Endothelial cell of umbilical vein (primary cell): Measurements from ENCODE around the gene MYBBP1A. TPM values are rescaled to one million over a fixed set of nuclear protein-coding genes. Genes with fewer than 3 reads are reported as not detected.

Experiments used
- BruUV-seq: library from RNA; stranded (reverse); fragments of 400-500 nt; replicated peaks from 2 replicates; lab custom pipeline; 2021; lab: Mats Ljungman, UMichigan
- CTCF ChIA-PET: fragments of 300-600, 350-600 bp; sonication (Branson Sonifier 250); formaldehyde crosslinking; loops from one replicate; lab custom pipeline; 2021; ENCODE audit warnings: antibody characterized with exemption, inconsistent platforms; lab: Charles Lee
- POLR2A ChIA-PET: fragments of 300-600, 350-600 bp; sonication (Branson Sonifier 250); formaldehyde crosslinking; loops from one replicate; lab custom pipeline; 2021; ENCODE audit warnings: antibody characterized with exemption, inconsistent platforms; lab: Charles Lee
- DNase-seq: peaks from one replicate; pipeline ENCODE4 v3.0.0-alpha.2; 2011; ENCODE audit warnings: low read depth, low spot score
- FAIRE-seq: peaks from 2 replicates; lab custom pipeline; 2011; peaks lifted over from hg19 to GRCh38; lab: Jason Lieb, UNC
- H2AFZ ChIP-seq: 2 replicates; pipeline ENCODE4 v1.6.0; 2012; ENCODE audit warnings: low read depth, low read length, control low read depth, inconsistent platforms
- H3K27ac ChIP-seq: 2 replicates; pipeline ENCODE4 v1.5.1; 2011; ENCODE audit warnings: low read depth, mild to moderate bottlenecking, control low read depth, low read length, moderate library complexity; ENCODE audit not compliant: insufficient read depth
- H3K27me3 ChIP-seq, 2 experiments: 2 replicates each; pipeline versions ENCODE4 v1.6.0 to v1.6.1; 2011; ENCODE audit warnings: low read length in 2 of 2, mixed read lengths in 1 of 2; ENCODE audit not compliant: control insufficient read depth in 2 of 2, insufficient read depth in 2 of 2
- H3K36me3 ChIP-seq, 2 experiments: 2 replicates in 1 of 2; 3 replicates in 1 of 2; pipeline ENCODE4 v1.5.1; 2011; ENCODE audit warnings: low read length in 2 of 2, mild to moderate bottlenecking in 1 of 2, moderate library complexity in 1 of 2; ENCODE audit not compliant: control insufficient read depth in 2 of 2, insufficient read depth in 2 of 2; ENCODE audit errors: extremely low read depth in 1 of 2
- H3K4me1 ChIP-seq: 3 replicates; pipeline ENCODE4 v1.5.1; 2011; ENCODE audit warnings: mild to moderate bottlenecking, low read length; ENCODE audit not compliant: control insufficient read depth, insufficient read depth; ENCODE audit errors: extremely low read depth
- H3K4me2 ChIP-seq: 2 replicates; pipeline ENCODE4 v1.6.1; 2011; ENCODE audit warnings: low read length, control low read depth, mixed read lengths; ENCODE audit not compliant: insufficient read depth
- H3K4me3 ChIP-seq, 3 experiments: fragments of 200-600 bp in 1 of 3; sonication (generic), shearing (Covaris generic) in 1 of 3; replicated peaks in 1 of 3; 2 replicates each; pipeline ENCODE4 v1.5.1; 2011 to 2016; ENCODE audit warnings: control low read depth in 3 of 3, low read length in 3 of 3, mild to moderate bottlenecking in 2 of 3, inconsistent platforms in 1 of 3, low read depth in 1 of 3, moderate library complexity in 1 of 3; ENCODE audit not compliant: insufficient read depth in 1 of 3
- H3K79me2 ChIP-seq: 2 replicates; pipeline ENCODE4 v1.6.0; 2012; ENCODE audit warnings: low read length, inconsistent platforms; ENCODE audit not compliant: control insufficient read depth, insufficient read depth
- H3K9ac ChIP-seq: replicated peaks from 2 replicates; pipeline ENCODE3; 2011; ENCODE audit warnings: low read length, control low read depth; ENCODE audit not compliant: insufficient read depth; ENCODE audit errors: extremely low read depth
- H3K9me1 ChIP-seq: replicated peaks from 3 replicates; pipeline ENCODE4 v1.6.0; 2011; ENCODE audit warnings: mild to moderate bottlenecking, low read length; ENCODE audit not compliant: control insufficient read depth, insufficient read depth; ENCODE audit errors: extremely low read depth
- H3K9me3 ChIP-seq: replicated peaks from 2 replicates; pipeline ENCODE4 v1.5.1; 2012; ENCODE audit warnings: low read length, inconsistent platforms; ENCODE audit not compliant: control insufficient read depth, insufficient read depth
- H4K20me1 ChIP-seq: replicated peaks from 2 replicates; pipeline ENCODE3; 2011; ENCODE audit warnings: mild to moderate bottlenecking, low read length; ENCODE audit not compliant: control insufficient read depth, insufficient read depth; ENCODE audit errors: extremely low read depth
- EZH2 ChIP-seq: IDR thresholded peaks from 2 replicates; pipeline ENCODE4 v1.6.1; 2012; ENCODE audit warnings: borderline replicate concordance, low read depth, mild to moderate bottlenecking, moderate library complexity, low read length, inconsistent platforms; ENCODE audit not compliant: severe bottlenecking
- FOS ChIP-seq: IDR thresholded peaks from 2 replicates; pipeline ENCODE4 v1.6.1; 2011; ENCODE audit warnings: mild to moderate bottlenecking, low read length, moderate library complexity, borderline replicate concordance; ENCODE audit not compliant: insufficient read depth
- GATA2 ChIP-seq: IDR thresholded peaks from 2 replicates; pipeline ENCODE4 v1.7.0; 2011; ENCODE audit warnings: low read depth, mild to moderate bottlenecking, moderate library complexity, mixed read lengths, low read length; ENCODE audit not compliant: insufficient read length, insufficient read depth
- JUN ChIP-seq: IDR thresholded peaks from 2 replicates; pipeline ENCODE4 v1.6.1; 2011; ENCODE audit warnings: borderline replicate concordance, low read depth; ENCODE audit not compliant: insufficient read length, insufficient read depth
- MAX ChIP-seq: IDR thresholded peaks from 2 replicates; pipeline ENCODE4 v1.6.1; 2011; ENCODE audit not compliant: insufficient read depth, insufficient read length
- MYC ChIP-seq: IDR thresholded peaks from one replicate; pipeline ENCODE4 v1.6.1; 2011; ENCODE audit warnings: mild to moderate bottlenecking, low read depth, low read length
- POLR2A ChIP-seq: IDR thresholded peaks from 2 replicates; pipeline ENCODE4 v1.6.1; 2012; ENCODE audit warnings: low read depth, mild to moderate bottlenecking, control low read depth, low read length
- POLR2AphosphoS5 ChIP-seq: IDR thresholded peaks from 2 replicates; pipeline ENCODE4 v1.6.1; 2012; ENCODE audit warnings: low read depth, mild to moderate bottlenecking, control low read depth, low read length, moderate library complexity; ENCODE audit not compliant: insufficient read depth
- dilution Hi-C: fragments of 300-500 bp; cut with MboI; formaldehyde crosslinking; loops from one replicate; pipeline ENCODE4 v1.15.0; 2019; ENCODE audit warnings: low sequenced_read_pairs; ENCODE audit not compliant: extremely low pct_ligation_motif_present
- intact Hi-C: fragments of 100-400 bp; cut with micrococcal nuclease; formaldehyde crosslinking; loops from one replicate; pipeline ENCODE4 v1.10.0; 2022
- polyA plus RNA-seq, 4 experiments: library from polyadenylated mRNA; depleted of rRNA in 3 of 4; stranded (reverse) in 3 of 4; unstranded in 1 of 4; fragments of >200 nt; gene quantifications; 2 replicates each; pipeline versions ENCODE4 v1.2.1 to v1.2.3, GENCODE V29; 2011 to 2012; ENCODE audit warnings: missing spikeins in 1 of 4
- total RNA-seq: library from RNA; stranded (reverse); gene quantifications from 2 replicates; pipeline ENCODE4 v1.2.3, GENCODE V29; 2021
- TF ChIP-seq, protein P1 (sequence below), 2 donors: IDR thresholded peaks; 1 replicate in 1 of 2; 2 replicates in 1 of 2; pipeline ENCODE4 v1.5.1; 2011; ENCODE audit warnings: low read length in 2 of 2, mild to moderate bottlenecking in 2 of 2, moderate library complexity in 2 of 2, control low read depth in 1 of 2, inconsistent platforms in 1 of 2, low read depth in 1 of 2; ENCODE audit not compliant: insufficient read depth in 1 of 2; ENCODE audit errors: extremely low read depth in 1 of 2

MYBBP1A gene
- total and polyA plus RNA-seq, 2 donors (not counting 3 experiments of a cell fraction or from before 2014, with no cell fraction given), result 26.8 to 79.2 TPM

GRCh38 chr17:4560421-4560820, 5.2 kb upstream of the MYBBP1A start, which contains the start of gene GGT6:
TSS of gene GGT6 (minus strand) at chr17:4560577. CDS start at chr17:4560521, 56 bp downstream.
- no peak within 1 kb of the TSS for H3K4me3 ChIP-seq
- H3K27me3 ChIP-seq, result peaks cover 0 to 1% of the 10 kb centered on the region in 2 experiments
- no peak within 1 kb of the TSS for H3K9ac ChIP-seq
- no peaks in the 10 kb centered on the region for H3K9me3 ChIP-seq
- no peaks in the 10 kb centered on the region for H3K9me1 ChIP-seq
- dilution Hi-C loops (no loop called here), intact Hi-C loops (no loop called here)
- H3K4me2 ChIP-seq, result no peak within 1 kb of the TSS
- TF ChIP-seq, protein P1, sequence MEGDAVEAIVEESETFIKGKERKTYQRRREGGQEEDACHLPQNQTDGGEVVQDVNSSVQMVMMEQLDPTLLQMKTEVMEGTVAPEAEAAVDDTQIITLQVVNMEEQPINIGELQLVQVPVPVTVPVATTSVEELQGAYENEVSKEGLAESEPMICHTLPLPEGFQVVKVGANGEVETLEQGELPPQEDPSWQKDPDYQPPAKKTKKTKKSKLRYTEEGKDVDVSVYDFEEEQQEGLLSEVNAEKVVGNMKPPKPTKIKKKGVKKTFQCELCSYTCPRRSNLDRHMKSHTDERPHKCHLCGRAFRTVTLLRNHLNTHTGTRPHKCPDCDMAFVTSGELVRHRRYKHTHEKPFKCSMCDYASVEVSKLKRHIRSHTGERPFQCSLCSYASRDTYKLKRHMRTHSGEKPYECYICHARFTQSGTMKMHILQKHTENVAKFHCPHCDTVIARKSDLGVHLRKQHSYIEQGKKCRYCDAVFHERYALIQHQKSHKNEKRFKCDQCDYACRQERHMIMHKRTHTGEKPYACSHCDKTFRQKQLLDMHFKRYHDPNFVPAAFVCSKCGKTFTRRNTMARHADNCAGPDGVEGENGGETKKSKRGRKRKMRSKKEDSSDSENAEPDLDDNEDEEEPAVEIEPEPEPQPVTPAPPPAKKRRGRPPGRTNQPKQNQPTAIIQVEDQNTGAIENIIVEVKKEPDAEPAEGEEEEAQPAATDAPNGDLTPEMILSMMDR (IDR thresholded peaks at IDR 0.05; ENCODE audit: extremely low read depth in 1 of 2, insufficient read depth in 1 of 2, low read depth in 1 of 2, low read length in 2 of 2), result no peak
- no peak for TF ChIP-seq MAX
- TF ChIP-seq POLR2A, result no peak
- no peak for TF ChIP-seq GATA2
- TF ChIP-seq POLR2AphosphoS5, result no peak
- TF ChIP-seq FOS, result no peak
- TF ChIP-seq EZH2, result no peak
- no peak for TF ChIP-seq JUN
- TF ChIP-seq MYC, result no peak
- DNase-seq, result no peak
- ChIA-PET POLR2A (no interaction called here), CTCF (interaction anchor here (0.8 to 1.6 kb wide), 2 partner anchors 8 to 9 kb away, joined by 3 read pairs; no protein-coding TSS in a partner anchor)
- H3K4me1 ChIP-seq, result peaks cover 4% of the 10 kb centered on the region
- no peak within 1 kb of the TSS for H3K27ac ChIP-seq
- BruUV-seq, result no TSS peak
- H3K36me3 ChIP-seq, result no peaks in the 10 kb centered on the region
- no peaks in the 10 kb centered on the region for H3K79me2 ChIP-seq
- H4K20me1 ChIP-seq, result no peaks in the 10 kb centered on the region
- no peak within 1 kb of the TSS for H2AFZ ChIP-seq
- FAIRE-seq, result no peak
